GM12892 (cell line): ENCODE results near the gene HAPLN2.

Experiments
- POLR2AphosphoS5 ChIP-seq: IDR thresholded peaks from 2 replicates; pipeline ENCODE4 v1.6.1; 2011; ENCODE audit warnings: low read depth, low read length, control low read depth
- TAF1 ChIP-seq: IDR thresholded peaks from 2 replicates; pipeline ENCODE4 v1.6.1; 2011; ENCODE audit warnings: low read depth, mild to moderate bottlenecking, control low read depth, low read length, borderline replicate concordance

GRCh38 chr1:156641761-156642264 lies 22.6 kb downstream of the HAPLN2 start, which contains the start of gene BCAN:
- TF ChIP-seq POLR2AphosphoS5 (no peak), TAF1 (no peak)
